Left ventricle myocardium inferior (tissue), 1 donor: ENCODE results near the gene GPR137. TPM values are rescaled to one million over a fixed set of nuclear protein-coding genes. Genes with fewer than 3 reads are reported as not detected.

Experiments used
- DNase-seq: peaks from one replicate; pipeline ENCODE4 v3.0.0-alpha.2; 2020
- H3K27ac ChIP-seq: fragments of 200-600 bp; replicated peaks from 2 replicates; pipeline ENCODE4 v1.8.0; 2021
- H3K27me3 ChIP-seq: fragments of 200-600 bp; 2 replicates; pipeline ENCODE4 v1.8.0; 2021; ENCODE audit warnings: low read depth
- H3K36me3 ChIP-seq: fragments of 200-600 bp; 2 replicates; pipeline ENCODE4 v1.8.0; 2021
- H3K4me1 ChIP-seq: fragments of 200-600 bp; 2 replicates; pipeline ENCODE4 v1.8.0; 2021
- H3K4me3 ChIP-seq: fragments of 200-600 bp; 2 replicates; pipeline ENCODE4 v1.8.0; 2021; ENCODE audit warnings: mild to moderate bottlenecking, moderate library complexity
- H3K9me3 ChIP-seq: fragments of 200-600 bp; replicated peaks from 2 replicates; pipeline ENCODE4 v1.8.0; 2021
- intact Hi-C: fragments of 100-400 bp; cut with micrococcal nuclease; formaldehyde crosslinking; loops from one replicate; pipeline ENCODE4 v1.11.0; 2022
- total RNA-seq: library from RNA; stranded (reverse); fragmentation: NEBNext Ultra II Directional; extraction: Animal tissue kit (Norgen Biotek cat#: 25700); gene quantifications from one replicate; pipeline ENCODE4 v1.2.1, GENCODE V29; 2021
- TF ChIP-seq, protein P1 (sequence below): fragments of 200-600 bp; IDR thresholded peaks from 2 replicates; pipeline ENCODE4 v1.8.0; 2021; ENCODE audit warnings: antibody characterized with exemption, mild to moderate bottlenecking, borderline replicate concordance
- donor health status: DM: no; HTN: yes; CAD: no; lungs with severe emphysema.

GPR137 gene
- total RNA-seq, 1 donor from 2014 or later = 28.4 TPM

DNA sequence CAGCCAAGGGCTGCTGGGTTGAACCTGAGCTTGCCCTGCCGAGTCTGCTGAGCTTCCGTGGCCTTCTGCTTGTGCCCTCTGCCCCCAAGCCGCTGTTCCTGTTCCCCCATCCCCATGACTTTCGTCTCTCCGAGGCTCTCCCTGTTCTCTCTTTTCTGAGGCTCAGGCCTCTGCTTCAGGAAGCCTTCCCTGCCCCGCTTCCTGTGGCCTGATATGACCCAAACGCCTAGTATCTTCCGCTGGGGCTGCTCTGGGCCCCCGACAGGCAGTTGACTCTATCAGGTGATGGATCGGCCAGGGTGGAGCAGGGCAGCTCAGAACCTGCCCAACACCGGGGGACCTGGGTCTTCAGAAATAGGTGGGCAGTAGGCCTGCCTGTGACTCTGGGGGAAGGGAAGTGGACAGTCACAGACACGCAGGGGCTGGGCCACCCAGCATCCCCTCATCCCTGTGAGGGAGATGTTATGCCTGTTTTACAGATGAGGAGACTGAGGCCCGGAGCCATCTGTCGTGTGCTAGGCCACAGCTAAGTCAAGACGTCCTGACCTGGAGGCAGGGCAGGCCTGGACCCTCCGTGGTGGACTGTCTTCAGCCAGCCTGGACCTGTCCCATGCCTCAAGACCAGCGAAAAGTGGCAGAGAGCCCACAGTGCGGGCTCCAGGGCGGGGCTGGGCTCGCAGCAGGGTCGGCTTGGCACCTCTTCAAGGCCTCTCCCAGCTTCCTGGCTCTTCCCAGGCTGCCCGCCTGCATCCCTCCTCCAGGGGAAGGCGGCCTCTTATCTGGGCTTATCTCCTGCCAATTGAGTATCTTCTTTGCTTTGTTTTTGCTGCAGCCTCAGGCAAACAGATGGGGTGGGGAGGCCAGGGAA is 17.4 kb upstream of the GPR137 start:
- peak; percentile 60 for DNase-seq
- H3K4me3 ChIP-seq = peak overlapping the region; percentile 85
- no peaks in the 10 kb centered on the region for H3K9me3 ChIP-seq
- H3K4me1 ChIP-seq = peaks cover 57% of the 10 kb centered on the region
- TF ChIP-seq, protein P1, sequence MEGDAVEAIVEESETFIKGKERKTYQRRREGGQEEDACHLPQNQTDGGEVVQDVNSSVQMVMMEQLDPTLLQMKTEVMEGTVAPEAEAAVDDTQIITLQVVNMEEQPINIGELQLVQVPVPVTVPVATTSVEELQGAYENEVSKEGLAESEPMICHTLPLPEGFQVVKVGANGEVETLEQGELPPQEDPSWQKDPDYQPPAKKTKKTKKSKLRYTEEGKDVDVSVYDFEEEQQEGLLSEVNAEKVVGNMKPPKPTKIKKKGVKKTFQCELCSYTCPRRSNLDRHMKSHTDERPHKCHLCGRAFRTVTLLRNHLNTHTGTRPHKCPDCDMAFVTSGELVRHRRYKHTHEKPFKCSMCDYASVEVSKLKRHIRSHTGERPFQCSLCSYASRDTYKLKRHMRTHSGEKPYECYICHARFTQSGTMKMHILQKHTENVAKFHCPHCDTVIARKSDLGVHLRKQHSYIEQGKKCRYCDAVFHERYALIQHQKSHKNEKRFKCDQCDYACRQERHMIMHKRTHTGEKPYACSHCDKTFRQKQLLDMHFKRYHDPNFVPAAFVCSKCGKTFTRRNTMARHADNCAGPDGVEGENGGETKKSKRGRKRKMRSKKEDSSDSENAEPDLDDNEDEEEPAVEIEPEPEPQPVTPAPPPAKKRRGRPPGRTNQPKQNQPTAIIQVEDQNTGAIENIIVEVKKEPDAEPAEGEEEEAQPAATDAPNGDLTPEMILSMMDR = peak; percentile 16
- peak overlapping the region; percentile 98 for H3K27ac ChIP-seq
- no peaks in the 10 kb centered on the region for H3K27me3 ChIP-seq
- intact Hi-C loops = no loop called here
- peaks cover 32% of the 10 kb centered on the region for H3K36me3 ChIP-seq

DNA sequence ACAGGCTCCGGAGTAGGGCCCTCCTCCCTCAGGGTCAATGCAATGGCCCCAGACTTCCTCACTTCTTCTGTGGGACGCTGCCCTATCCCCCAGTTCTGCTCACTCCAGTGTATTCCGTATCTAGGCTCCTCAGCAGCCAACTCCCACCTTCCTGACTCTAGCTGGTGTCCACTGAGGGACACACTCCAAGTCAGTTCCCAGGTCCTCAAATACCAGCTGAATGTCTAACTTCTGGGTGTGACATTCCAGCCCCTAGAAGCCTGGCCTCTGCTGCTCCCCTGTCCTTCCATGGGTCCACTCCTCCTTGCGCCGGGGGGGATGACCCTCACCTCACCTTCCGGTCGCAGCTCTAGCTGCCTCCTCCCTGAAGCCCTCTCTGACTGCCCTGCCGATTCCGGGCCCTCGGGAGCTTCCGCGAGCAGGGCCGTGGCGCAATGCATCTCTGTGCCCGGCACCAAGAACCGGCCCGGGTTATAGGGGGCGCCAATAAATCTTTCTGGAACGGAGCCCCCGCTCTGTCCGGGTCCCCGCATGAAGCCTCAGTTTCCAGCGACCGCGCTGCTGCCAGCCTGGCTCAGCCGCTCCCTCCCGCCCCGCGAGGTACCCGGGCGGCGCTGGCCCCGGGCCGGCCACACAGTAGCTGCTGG is 16.6 kb upstream of the GPR137 start:
- peaks cover 64% of the 10 kb centered on the region for H3K4me1 ChIP-seq
- intact Hi-C loops = no loop called here
- H3K9me3 ChIP-seq = no peaks in the 10 kb centered on the region
- peaks cover 24% of the 10 kb centered on the region for H3K36me3 ChIP-seq
- TF ChIP-seq, protein P1 = no peak
- H3K27me3 ChIP-seq = no peaks in the 10 kb centered on the region
- H3K4me3 ChIP-seq = peak overlapping the region; percentile 85
- DNase-seq = peak; percentile 71
- peak overlapping the region; percentile 98 for H3K27ac ChIP-seq

DNA sequence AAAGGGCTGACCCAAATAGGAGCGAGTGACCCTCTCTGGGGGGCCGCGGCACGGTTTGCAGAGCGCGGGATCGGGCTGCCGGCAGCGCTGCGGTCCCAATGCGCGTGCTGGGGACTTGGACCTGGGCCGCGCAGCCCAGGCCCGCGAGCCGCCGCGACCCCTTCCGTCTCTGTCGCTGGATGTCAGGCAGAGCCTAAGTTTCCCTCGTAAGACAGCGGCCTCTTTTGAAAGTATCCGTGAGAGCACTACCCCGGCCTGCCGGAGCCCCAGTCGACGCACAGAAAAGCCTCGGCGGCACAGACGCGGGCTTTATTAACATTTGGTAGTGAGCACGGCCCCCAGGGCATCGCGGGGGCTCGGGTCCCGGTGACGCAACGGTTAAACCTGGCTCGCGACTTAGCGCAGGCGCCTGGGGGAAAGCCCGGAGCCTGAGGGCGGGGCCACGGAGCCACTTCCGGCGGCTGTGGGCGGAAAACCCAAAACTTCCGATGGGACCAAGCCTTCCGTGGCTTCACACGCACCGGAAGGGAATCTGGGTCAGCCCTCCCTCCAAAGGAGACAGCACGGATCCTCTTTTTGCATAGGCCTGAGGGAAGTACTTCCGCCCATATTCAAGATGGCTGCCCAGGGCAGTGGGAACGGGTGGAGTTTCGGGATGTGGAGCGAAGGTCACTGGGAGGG is 16.0 kb upstream of the GPR137 start:
- DNase-seq = peak; percentile 98
- no peaks in the 10 kb centered on the region for H3K9me3 ChIP-seq
- H3K4me3 ChIP-seq = peak overlapping the region; percentile 85
- peaks cover 64% of the 10 kb centered on the region for H3K4me1 ChIP-seq
- TF ChIP-seq, protein P1 = no peak
- H3K36me3 ChIP-seq = peaks cover 19% of the 10 kb centered on the region
- H3K27me3 ChIP-seq = no peaks in the 10 kb centered on the region
- peak overlapping the region; percentile 98 for H3K27ac ChIP-seq
- intact Hi-C loops = no loop called here

DNA sequence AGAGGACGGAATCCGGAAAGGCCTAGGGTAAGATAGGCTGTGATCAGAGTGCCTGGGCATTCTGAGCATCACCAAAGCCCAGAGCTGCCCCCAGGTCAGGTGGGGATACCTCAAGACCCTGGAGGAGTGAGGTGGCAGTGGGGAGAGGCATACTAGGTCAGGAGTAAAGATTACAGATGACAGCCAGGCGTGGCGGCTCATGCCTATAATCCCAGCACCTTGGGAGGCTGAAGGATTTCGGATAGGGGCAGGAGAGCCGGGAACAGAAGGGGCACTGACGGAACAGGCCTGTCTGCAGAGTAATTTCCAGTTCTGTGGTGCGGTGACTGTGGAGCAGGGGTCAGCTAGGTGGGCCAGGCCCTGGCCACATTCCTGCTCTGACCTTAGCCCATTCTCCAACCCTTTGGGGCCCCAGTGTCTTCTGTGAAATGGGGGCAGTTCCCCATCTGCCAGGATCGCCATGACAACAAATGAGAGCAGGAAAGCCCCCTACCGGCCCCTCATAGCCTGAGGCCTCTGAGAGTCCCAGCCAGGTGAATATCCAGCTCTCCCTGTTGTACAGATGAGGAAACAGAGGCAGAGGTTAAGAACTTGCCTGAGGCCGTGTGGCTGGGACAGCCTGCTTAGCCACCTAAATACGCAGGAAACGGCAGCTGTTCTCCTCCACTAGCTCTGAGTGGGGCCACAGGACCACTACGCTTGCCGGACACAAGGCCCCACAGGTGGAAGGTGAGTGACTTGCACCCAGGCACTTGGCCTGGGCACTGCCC is 10.4 kb upstream of the GPR137 start:
- intact Hi-C loops = no loop called here
- DNase-seq = no peak
- Histone ChIP-seq H3K27ac (no peak overlapping the region), H3K27me3 (no peaks in the 10 kb centered on the region), H3K9me3 (no peaks in the 10 kb centered on the region), H3K4me1 (peaks cover 36% of the 10 kb centered on the region), H3K4me3 (no peak overlapping the region), H3K36me3 (peaks cover 36% of the 10 kb centered on the region)
- TF ChIP-seq, protein P1 = no peak

DNA sequence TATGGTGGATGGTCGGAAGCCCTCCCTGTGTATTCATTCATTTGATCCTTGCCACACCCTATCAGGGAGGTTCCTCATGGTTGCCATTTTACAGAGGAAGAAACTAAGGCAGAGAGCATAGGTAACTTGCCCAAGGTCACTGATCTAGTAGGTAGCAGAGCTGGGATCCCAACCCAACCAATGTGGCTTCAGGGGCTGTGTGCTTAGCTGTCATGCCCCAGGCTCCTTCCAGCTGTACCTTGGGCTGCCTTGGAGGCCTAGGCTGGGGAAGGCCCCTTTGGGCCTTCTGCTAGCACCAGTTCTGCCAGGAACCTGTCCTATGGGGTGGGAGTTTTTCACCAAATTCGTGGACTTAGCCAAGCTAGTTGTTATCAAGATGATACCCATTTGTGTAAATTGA is 9.8 kb upstream of the GPR137 start:
- no peak for DNase-seq
- no peaks in the 10 kb centered on the region for H3K27me3 ChIP-seq
- H3K4me3 ChIP-seq = no peak overlapping the region
- intact Hi-C loops = no loop called here
- no peaks in the 10 kb centered on the region for H3K9me3 ChIP-seq
- TF ChIP-seq, protein P1 = no peak
- peaks cover 32% of the 10 kb centered on the region for H3K4me1 ChIP-seq
- H3K36me3 ChIP-seq = peaks cover 40% of the 10 kb centered on the region
- no peak overlapping the region for H3K27ac ChIP-seq
